ENCODE measurements around the gene HOOK1.

The HOOK1 gene

GRCh38 chr1:59814901-59815825 is at the start of gene HOOK1:
Gene HOOK1, plus strand, starts transcription at chr1:59814949. Its CDS starts 169 bp downstream, at chr1:59815118.
- no peak for FAIRE-seq
- DNase-seq (ENCODE audit: insufficient read length, low spot score) = no peak
- TF ChIP-seq CTCF (IDR thresholded peaks at IDR 0.05; ENCODE audit: insufficient read depth, missing control alignments) = no peak

- no peak for DNase-seq (ENCODE audit: insufficient read length, low spot score)
- TF ChIP-seq CTCF (IDR thresholded peaks at IDR 0.05; ENCODE audit: insufficient read depth, missing control alignments) = no peak
- FAIRE-seq = no peak
Measured at GRCh38 chr1:59765011-59765730, 49.6 kb upstream of the HOOK1 start.

DNA sequence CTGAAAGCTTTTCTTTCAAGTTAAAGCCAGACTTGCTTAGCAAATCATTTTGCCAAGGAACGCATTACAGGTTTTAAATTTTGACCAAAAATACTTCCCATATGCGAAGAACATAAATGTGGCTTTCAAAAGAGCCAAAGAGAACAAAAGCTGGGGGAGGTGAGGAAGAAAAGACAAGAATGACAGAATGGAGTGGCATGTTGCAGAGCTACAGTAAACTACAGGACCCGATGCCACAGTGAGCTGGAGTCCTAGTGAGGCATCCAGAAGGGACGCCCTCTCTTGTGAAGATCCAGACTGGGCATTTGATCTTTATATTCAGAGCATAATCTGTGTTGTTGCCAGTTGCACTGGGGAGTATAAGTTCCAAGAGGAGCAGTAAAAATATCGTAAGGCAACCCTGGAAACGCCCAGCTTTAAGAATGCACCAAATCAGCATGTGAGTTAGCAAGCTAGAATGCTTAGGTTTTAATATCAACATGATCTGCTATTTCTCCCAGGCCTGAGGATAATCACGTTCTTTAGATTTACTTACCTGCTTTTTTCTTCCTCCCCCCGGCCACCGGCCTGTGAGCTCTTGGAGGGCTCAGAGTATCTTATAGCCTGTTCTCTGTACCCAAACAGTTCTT is 48.4 kb upstream of the HOOK1 start:
- no peak for DNase-seq (ENCODE audit: insufficient read length, low spot score)
- no peak for FAIRE-seq
- TF ChIP-seq CTCF (IDR thresholded peaks at IDR 0.05; ENCODE audit: insufficient read depth, missing control alignments) = no peak

GRCh38 chr1:59767119-59767518 is 47.6 kb upstream of the HOOK1 start:
- no peak for DNase-seq (ENCODE audit: insufficient read length, low spot score)
- no peak for FAIRE-seq

GRCh38 chr1:59768792-59769735 is 45.7 kb upstream of the HOOK1 start:
- DNase-seq (ENCODE audit: insufficient read length, low spot score) (no peak), FAIRE-seq (no peak)
- no peak for TF ChIP-seq CTCF (IDR thresholded peaks at IDR 0.05; ENCODE audit: insufficient read depth, missing control alignments)

More at GRCh38 chr1:59767119-59767518, 47.6 kb upstream of the HOOK1 start:
- TF ChIP-seq CTCF (IDR thresholded peaks at IDR 0.05; ENCODE audit: insufficient read depth, missing control alignments) = no peak

DNA sequence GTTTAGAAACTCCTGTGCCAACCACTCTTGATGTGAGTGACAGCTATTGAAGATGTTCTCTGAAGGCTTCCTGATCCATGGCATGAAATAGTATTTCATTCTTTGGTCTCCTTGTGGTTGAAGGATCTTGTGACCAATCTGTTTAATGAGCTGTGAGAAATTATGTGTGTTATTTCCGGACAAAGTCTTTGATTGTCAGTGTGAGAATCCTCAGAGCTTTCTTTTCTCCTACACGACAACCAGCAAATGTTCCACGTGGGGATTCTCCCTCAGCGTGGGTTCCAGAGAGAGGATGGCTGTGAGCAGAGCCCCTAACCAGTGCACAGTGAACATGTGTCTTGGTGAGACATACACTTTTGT is 45.0 kb upstream of the HOOK1 start:
- no peak for TF ChIP-seq CTCF (IDR thresholded peaks at IDR 0.05; ENCODE audit: insufficient read depth, missing control alignments)
- DNase-seq (ENCODE audit: insufficient read length, low spot score) (no peak), FAIRE-seq (no peak)
